Thyroid gland (tissue), 4 donors: ENCODE results near the gene PLBD2. TPM values are rescaled to one million over a fixed set of nuclear protein-coding genes. Genes with fewer than 3 reads are reported as not detected.

ENCODE experiments used
- DNase-seq, 2 donors: peaks; one replicate each; pipeline ENCODE4 v3.0.0-alpha.2; 2019
- H3K27ac ChIP-seq, 3 donors: fragments of 200-600 bp; sonication (generic); 1 replicate in 2 of 3; 2 replicates in 1 of 3; pipeline ENCODE4 v1.5.1; 2016 to 2019; ENCODE audit warnings: mild to moderate bottlenecking in 1 of 3, moderate library complexity in 1 of 3
- H3K27me3 ChIP-seq: fragments of 200-600 bp; sonication (generic); one replicate; pipeline ENCODE4 v1.5.1; 2019
- H3K36me3 ChIP-seq, 2 donors: fragments of 200-600 bp; sonication (generic); one replicate each; pipeline ENCODE4 v1.5.1; 2016 to 2019
- H3K4me1 ChIP-seq, 2 donors: fragments of 200-600 bp; sonication (generic); one replicate each; pipeline ENCODE4 v1.5.1; 2017 to 2019
- H3K4me3 ChIP-seq, 3 donors: fragments of 200-600 bp; sonication (generic); replicated peaks in 1 of 3; 1 replicate in 2 of 3; 2 replicates in 1 of 3; pipeline ENCODE4 v1.5.1; 2016; ENCODE audit warnings: mild to moderate bottlenecking in 1 of 3
- H3K9me3 ChIP-seq: fragments of 200-600 bp; sonication (generic); one replicate; pipeline ENCODE4 v1.5.1; 2017
- CTCF ChIP-seq, 6 experiments: fragments of 200-600 bp in 3 of 6; fragments of 450-650 bp in 3 of 6; sonication (generic) in 3 of 6; IDR thresholded peaks; one replicate each; pipeline ENCODE4 v1.5.1; 2016 to 2019; ENCODE audit warnings: antibody characterized with exemption in 6 of 6, mild to moderate bottlenecking in 2 of 6, inconsistent platforms in 1 of 6, moderate library complexity in 1 of 6
- POLR2A ChIP-seq, 2 donors: fragments of 450-650 bp; IDR thresholded peaks; one replicate each; pipeline ENCODE4 v1.6.1; 2017; ENCODE audit warnings: antibody characterized with exemption in 2 of 2, mild to moderate bottlenecking in 2 of 2, moderate library complexity in 1 of 2
- WGBS, 2 donors: methylation state at CpG; one replicate each; pipeline ENCODE4 v1.1.5; 2017; 5-methylcytosine and 5-hydroxymethylcytosine counted together
- intact Hi-C: fragments of 100-400 bp; cut with DNase I; formaldehyde crosslinking; loops from one replicate; pipeline ENCODE4 v1.15.1; 2023
- total RNA-seq, 4 donors: library from RNA; depleted of rRNA; stranded (reverse); fragments of >200 nt; gene quantifications; one replicate each; pipeline ENCODE4 v1.2.3, GENCODE V29; 2016

The PLBD2 gene
- total RNA-seq, 4 donors from 2014 or later: 21.0 to 51.5 (median 44.3) TPM

GRCh38 chr12:113409462-113410124, 51.2 kb downstream of the PLBD2 start:
- no peak for DNase-seq
- Histone ChIP-seq H3K27ac (no peak overlapping the region), H3K4me3 (no peak overlapping the region), H3K9me3 (no peaks in the 10 kb centered on the region), H3K36me3 (no peaks in the 10 kb centered on the region), H3K4me1 (peaks cover 9 to 31% of the 10 kb centered on the region in 2 donors), H3K27me3 (no peaks in the 10 kb centered on the region)
- 83 to 89% methylated on average over 8 to 9 of the region's 9 CpGs for WGBS, 2 donors
- intact Hi-C loops: no loop called here
- no peak for TF ChIP-seq POLR2A (IDR thresholded peaks at IDR 0.05)
- TF ChIP-seq CTCF (IDR thresholded peaks at IDR 0.05): no peak

DNA sequence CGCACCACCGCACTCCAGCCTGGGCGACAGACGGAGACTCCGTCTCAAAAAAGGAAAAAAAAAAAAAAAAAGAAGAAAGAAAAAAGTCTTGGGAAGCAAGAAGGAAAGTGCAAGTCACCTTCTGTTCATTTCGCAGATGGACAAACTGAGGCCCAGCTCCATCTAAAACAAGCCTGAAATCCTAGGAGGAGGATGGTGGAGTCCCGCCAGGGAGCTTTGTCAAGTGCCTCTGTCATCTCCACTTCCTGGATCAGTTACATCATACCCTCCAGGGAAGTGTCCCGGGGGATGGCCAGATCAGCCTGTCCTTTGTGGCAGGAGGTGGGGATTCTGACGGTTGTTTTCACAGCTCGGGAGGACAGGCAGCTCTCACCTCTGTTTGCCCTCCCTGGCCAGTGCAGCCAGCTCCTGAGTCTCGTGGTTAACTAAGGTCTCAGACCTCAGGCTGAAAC, 55.1 kb downstream of the PLBD2 start:
- DNase-seq: peak; percentile 61 to 72
- WGBS, 2 donors: 49 to 53% methylated on average over 10 to 11 of the region's 11 CpGs
- intact Hi-C loops: no loop called here

DNA sequence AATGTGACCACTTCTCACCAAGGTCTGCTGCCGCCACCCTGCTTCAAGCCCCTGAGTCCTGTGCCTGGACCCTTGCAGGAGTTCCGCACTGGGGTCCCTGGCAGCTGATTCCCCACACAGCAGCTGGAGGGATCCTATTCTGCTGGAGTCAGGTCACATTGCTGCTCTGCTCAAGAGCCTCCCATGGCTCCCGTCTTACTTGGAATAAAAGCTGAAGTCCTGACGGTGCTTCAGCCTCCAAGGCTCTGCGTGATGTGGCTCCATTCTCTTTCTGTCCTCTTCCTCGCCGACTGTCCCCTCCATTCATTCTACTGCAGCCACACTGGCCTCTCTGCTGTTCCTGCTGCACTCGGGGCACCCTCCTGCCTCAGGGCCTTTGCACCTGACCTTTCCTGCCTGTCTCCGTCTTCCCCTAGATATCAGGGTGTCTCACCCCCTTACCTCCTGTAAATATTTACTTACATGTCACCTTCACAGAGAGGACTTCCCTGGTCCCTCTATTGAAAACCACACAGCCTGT, 56.2 kb downstream of the PLBD2 start:
- intact Hi-C loops: no loop called here
- no peaks in the 10 kb centered on the region for H3K9me3 ChIP-seq
- H3K4me3 ChIP-seq: no peak overlapping the region
- TF ChIP-seq POLR2A (IDR thresholded peaks at IDR 0.05): no peak
- no peak for TF ChIP-seq CTCF (IDR thresholded peaks at IDR 0.05)
- WGBS, 2 donors: 90 to 91% methylated on average over 9 of the region's 9 CpGs
- H3K27me3 ChIP-seq: no peaks in the 10 kb centered on the region
- H3K4me1 ChIP-seq: peaks cover 0 to 20% of the 10 kb centered on the region in 2 donors
- no peak overlapping the region for H3K27ac ChIP-seq
- DNase-seq: no peak
- H3K36me3 ChIP-seq: no peaks in the 10 kb centered on the region

More for the DNA sequence above, 55.1 kb downstream of the PLBD2 start:
- peak overlapping the region in 1 of 3 donors; percentile 5 for H3K27ac ChIP-seq
- no peak for TF ChIP-seq CTCF (IDR thresholded peaks at IDR 0.05)
- no peak for TF ChIP-seq POLR2A (IDR thresholded peaks at IDR 0.05)
- no peaks in the 10 kb centered on the region for H3K9me3 ChIP-seq
- H3K4me1 ChIP-seq: peaks cover under 1 to 14% of the 10 kb centered on the region in 2 donors
- H3K27me3 ChIP-seq: no peaks in the 10 kb centered on the region
- no peak overlapping the region for H3K4me3 ChIP-seq
- H3K36me3 ChIP-seq: no peaks in the 10 kb centered on the region

DNA sequence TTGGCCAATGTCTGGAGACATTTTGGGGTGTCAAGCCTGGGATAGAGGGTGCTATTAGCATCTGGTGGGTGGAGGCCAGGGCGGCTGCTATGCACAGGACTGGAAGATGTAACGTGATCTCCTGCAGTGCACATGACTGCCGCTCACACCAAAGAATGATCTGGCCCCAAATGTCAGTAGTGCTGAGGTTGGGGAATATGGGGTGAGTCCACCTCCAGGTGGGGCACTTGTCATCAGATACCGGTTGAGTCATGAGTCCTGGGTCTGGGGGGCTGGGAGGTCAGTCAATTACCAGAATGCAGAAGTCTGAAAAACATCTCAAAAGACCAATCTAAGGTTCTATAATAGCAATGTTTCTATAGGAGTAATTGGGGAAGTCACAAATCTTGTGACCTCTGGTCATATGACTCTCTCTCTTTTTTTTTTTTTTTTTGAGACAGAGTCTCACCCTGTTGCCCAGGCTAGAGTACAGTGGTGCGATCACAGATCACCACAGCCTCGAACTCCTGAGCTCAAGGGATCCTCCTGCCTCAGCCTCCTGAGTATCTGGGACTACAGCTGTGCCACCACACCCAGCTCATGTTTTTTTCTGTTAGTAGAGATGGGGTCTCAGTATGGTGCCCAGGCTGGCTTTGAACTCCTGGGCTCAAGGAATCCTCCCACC, 57.8 kb downstream of the PLBD2 start:
- WGBS, 2 donors: 71 to 78% methylated on average over 6 of the region's 6 CpGs
- Histone ChIP-seq H3K27ac (no peak overlapping the region), H3K27me3 (no peaks in the 10 kb centered on the region), H3K4me1 (peaks cover 0 to 20% of the 10 kb centered on the region in 2 donors), H3K9me3 (no peaks in the 10 kb centered on the region), H3K4me3 (no peak overlapping the region), H3K36me3 (no peaks in the 10 kb centered on the region)
- TF ChIP-seq POLR2A (IDR thresholded peaks at IDR 0.05) (no peak), CTCF (IDR thresholded peaks at IDR 0.05) (no peak)
- intact Hi-C loops: no loop called here
- DNase-seq: no peak
